T1000 (cell line): ENCODE data around the gene PDGFRA.
"Not testable (repeated sequence)": the region's sequence is repeated elsewhere in the genome, so short reads cannot be mapped to it uniquely, and the experiment has no call there.

Experiments
- DNase-seq: peaks from one replicate; lab custom pipeline; 2025; ENCODE audit warnings: mixed read lengths; lab: John Stamatoyannopoulos, UW

The PDGFRA gene

DNA sequence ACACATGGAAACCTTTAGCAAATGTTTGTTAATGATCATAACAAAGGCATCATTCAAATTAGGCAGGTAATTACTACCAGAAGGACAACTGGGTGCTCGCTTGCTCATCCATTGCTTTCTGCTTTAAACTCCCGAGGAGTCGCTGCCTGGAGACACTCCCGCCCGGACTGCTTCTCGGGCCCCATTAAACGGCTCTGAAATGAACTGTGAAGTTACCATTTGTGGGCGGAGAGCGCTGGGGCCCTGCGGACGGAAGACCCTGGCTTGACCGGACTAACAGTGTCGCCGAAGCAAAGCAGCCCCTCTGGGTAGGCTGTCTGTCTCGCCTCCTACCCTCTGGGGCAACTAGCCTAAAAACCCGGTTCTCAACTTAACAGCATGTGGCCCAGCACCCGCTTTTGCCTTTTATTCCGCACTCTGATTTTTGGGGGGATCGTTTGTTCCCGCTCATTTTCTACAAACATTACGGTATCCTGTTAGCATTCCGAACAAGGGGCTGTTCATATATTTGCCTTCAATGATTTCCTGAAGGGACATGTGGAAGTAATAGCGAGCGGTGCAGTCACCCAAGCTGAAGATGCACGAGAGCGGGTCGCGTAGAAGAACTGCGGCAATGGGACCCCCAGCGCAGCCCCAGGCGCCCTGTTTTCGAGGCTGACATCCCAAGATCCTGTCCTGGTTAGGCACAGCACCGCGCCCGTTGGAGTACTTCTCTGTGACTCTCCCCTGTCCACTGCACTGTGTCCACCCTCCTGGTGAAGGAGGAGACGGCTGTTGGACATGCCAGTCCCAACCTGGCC lies 1.6 kb upstream of the PDGFRA start:
- DNase-seq = peak; percentile 78

DNA sequence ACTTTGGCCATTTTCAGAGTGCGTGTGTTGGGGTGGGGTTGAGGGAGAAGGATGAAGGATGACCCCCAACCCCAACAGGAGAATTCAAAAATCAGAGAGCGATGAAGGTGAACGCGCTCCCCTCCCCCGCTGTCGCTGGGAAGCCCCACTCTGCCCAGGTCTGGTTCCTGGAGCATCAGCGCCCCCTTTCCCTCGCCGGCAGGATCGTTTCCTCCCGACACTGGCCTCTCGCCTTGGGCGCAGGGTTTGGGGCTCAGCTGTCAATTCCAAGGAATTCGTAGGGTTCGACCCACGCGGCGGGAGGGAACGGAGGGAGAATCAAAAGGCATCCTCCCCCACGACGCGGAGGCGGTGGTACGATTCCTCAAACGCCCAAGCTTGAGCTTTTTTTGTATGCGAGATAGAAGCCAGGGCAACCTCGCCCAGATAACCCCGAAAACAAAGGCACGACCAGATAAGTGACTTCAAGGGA lies 1.0 kb upstream of the PDGFRA start:
- DNase-seq = peak; percentile 78

- no peak for DNase-seq
These were observed 547 bp upstream of the PDGFRA start for GRCh38 chr4:54228546-54228945.

GRCh38 chr4:54229631-54230483 lies 764 bp downstream of the PDGFRA start:
- no peak for DNase-seq

GRCh38 chr4:54230484-54231418 lies 1.7 kb downstream of the PDGFRA start:
- no peak for DNase-seq

GRCh38 chr4:54231419-54231767 lies 2.3 kb downstream of the PDGFRA start:
- no peak for DNase-seq

DNA sequence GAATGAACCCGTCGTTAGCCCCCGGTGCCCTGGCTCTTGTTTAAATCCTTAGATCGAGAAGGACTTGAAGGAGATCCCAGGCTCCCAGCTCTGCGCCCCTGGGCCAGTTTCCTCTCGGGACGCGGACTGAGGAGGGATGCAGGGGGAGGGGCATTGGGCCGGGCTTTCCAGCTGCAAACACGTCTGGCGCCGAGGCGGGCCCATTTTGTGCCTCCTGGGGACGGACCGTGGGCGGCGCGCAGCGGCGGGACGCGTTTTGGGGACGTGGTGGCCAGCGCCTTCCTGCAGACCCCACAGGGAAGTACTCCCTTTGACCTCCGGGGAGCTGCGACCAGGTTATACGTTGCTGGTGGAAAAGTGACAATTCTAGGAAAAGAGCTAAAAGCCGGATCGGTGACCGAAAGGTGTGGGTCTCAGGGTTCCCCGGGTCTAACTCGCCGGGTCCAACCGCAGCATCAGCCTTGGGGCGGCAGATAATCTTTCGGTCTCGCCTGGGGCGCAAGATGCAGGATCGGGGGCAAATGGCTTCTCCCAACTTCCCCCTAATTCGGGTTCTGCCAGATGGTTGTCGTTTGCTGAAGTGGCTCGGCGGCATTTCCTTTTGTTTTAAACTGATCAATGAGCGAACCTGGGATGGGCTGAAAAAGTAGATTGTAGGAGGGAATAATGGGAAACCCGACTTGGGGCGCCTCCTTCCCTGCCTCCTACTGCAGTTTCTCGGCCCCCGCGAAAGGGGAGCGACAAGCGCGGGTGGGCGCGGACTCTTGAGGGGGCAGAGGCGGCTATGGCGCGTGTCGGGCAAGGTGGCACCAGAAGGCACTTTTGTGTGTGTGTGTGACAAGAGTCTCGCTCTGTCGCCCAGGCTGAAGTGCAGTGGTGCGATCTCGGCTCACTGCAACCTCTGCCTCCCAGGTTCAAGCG lies 2.9 kb downstream of the PDGFRA start:
- no peak for DNase-seq

DNA sequence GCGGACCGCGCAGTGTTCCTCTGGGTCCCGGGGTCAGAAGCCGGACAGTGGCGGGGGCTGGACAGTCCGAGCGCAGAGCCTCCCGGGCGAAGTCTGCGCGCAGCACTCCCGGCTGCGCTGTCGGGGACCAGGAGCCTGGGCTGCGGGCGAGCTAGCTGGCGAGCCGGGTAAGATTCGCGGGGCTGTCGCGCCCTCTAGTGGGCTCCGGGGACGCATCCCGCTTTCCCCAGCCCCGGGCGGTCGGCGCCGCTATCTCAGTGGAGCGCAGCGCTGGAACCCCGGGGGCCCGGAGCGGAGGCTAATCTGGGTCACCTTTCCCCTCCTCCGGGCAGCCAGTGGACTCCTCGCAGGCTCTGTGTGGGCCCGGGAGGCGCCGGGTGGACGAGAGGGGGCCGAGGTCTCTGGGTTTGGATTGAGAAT lies 4.2 kb downstream of the PDGFRA start:
- DNase-seq = peak; percentile 89

DNA sequence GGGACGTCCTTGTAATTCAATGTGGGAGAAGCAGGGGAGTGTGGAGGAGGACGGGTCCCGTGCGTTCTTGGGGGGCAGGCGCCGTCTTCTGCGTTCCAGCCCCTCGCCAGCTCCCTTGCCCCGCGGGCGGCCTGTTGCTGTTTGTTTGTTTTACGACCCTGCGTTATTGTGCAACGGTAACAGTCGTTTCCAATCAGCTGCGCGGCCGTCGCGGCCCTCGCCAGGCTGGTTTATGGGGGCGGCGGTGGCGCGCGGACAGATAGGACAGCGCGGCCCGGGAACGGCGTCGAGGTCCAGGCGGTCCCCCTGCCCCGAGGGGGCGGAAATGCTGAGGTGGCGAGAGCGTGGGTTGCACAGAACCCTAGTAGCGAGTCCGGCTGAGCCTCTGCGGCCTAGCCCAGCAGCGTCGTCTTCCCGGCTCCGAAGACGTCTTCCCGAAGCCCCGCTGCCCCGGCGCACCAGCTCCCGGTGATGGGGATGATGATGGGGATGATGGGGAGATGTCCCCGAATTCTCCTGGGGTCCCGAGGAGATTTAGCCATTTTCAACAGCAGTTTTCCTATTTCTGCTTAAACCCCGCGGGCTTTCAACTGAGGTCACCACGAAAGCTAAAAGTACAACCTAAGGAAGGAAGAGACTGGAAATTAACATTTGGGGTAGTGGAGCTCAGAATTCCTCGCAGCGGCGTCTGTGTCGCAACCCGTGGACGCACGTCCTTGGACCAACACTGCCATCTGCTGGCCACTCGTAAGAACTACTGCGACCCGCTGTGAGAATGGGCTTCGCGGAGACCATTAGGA lies 4.8 kb downstream of the PDGFRA start:
- peak; percentile 78 for DNase-seq

GRCh38 chr4:54234497-54235205 lies 5.6 kb downstream of the PDGFRA start:
- no peak for DNase-seq

GRCh38 chr4:54236316-54236715 lies 7.2 kb downstream of the PDGFRA start:
- DNase-seq = not testable (repeated sequence)

GRCh38 chr4:54237770-54238169 lies 8.7 kb downstream of the PDGFRA start:
- no peak for DNase-seq

DNA sequence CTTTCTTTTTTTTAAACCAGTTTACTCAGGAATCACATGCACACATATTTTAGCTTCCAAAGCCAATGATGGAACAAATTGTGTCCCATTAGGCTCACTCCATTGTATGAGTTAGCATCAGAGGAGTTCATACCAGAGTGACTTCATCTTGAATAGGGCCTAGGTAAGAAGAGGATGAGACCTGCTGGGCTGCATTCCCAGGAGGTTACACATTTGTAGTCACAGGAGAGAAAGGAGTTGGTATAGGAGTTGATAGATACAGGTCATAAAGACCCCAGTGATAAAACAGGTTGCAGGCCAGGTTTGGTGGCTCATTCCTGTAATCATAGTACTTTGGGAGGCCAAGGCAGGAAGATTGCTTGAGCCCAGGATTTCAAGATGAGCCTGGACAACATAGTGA lies 9.3 kb downstream of the PDGFRA start:
- DNase-seq = no peak

DNA sequence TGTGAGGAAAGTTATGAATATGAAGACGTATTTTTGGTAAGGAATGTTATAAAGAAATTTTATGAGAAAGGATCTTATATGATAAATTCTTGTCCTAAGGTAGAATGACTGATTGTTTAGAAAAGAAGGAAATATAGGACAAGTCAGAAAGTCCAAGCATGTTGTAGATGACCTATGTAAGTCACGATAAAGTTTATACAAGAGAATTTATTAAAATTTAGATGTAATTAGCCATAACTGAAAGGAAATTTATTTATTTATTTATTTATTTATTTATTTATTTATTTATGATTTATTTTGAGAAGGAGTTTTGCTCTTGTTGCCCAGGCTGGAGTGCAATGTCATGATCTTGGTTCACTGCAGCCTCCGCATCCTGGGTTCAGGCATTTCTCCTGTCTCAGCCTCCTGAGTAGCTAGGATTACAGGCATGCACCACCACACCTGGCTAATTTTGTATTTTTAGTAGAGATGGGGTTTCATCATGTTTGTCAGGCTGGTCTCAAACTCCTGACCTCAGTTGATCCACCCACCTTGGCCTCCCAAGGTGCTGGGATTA lies 12.3 kb downstream of the PDGFRA start:
- DNase-seq = not testable (repeated sequence)

- not testable (repeated sequence) for DNase-seq
These were observed 14.4 kb downstream of the PDGFRA start for GRCh38 chr4:54243541-54243940.

DNA sequence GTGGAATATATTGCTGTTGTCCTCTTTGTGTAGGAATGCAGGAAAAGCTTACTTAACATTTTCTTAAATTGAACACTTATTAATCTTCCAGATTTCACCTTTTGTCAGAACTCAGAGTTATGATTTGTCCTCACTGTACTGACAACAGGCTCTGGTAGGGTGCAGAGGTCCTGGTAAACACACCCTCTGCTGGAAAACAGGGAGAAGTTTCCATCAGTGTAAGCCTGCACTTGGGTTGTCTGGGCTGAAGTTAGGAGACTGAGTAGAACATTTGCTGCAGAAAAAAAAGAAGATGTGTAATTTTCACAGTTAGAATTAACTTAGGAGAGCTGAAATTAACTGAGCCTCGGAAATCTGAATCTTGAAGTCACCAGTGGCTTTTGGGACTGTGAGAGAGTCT lies 23.2 kb downstream of the PDGFRA start:
- DNase-seq = not testable (repeated sequence)

- DNase-seq = no peak
These were observed 25.2 kb downstream of the PDGFRA start for GRCh38 chr4:54254116-54254914.

DNA sequence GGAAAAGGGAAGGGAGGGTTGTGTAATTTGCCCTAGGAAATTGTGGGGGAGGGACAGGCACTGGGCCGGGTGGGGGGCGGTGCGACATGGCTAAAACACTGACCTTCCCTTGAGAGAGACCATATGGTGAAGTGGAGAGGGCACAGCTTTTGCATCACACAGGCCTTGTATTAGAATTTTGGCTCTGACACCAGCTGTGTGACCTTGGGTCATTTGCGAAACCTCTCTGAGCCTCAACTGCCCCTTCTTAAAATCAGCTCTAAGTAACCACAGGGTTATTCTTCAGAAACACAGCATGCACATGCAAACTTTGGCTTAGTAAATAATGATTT lies 25.8 kb downstream of the PDGFRA start:
- DNase-seq = no peak
